T-helper 17 cell (primary cell): ENCODE data around the gene PLA2G6. TPM values are rescaled to one million over a fixed set of nuclear protein-coding genes. Genes with fewer than 3 reads are reported as not detected.
A peak's percentile ranks its signal among the peaks of the same experiment; 100 is the strongest.

Experiments used
- ATAC-seq: fragments of 150-1000 bp; cut with Tn5 transposase; 2 replicates; pipeline ENCODE4 v1.10.0; 2021; ENCODE audit warnings: mild to moderate bottlenecking, moderate library complexity
- DNase-seq, 3 donors: peaks; one replicate each; pipeline versions ENCODE4 v3.0.0 to v3.0.0-alpha.2; 2020 to 2021
- H3K9me3 ChIP-seq: one replicate; pipeline ENCODE4 v1.7.0; 2013; ENCODE audit warnings: low read length, mild to moderate bottlenecking; ENCODE audit not compliant: control insufficient read depth, poor library complexity, severe bottlenecking
- H3K27ac Mint-ChIP-seq: one replicate; pipeline ENCODE4 v1.8.0; 2022; ENCODE audit warnings: mild to moderate bottlenecking, moderate library complexity, mixed read lengths
- H3K27me3 Mint-ChIP-seq: one replicate; pipeline ENCODE4 v1.8.0; 2022; ENCODE audit warnings: mixed read lengths
- H3K36me3 Mint-ChIP-seq: one replicate; pipeline ENCODE4 v1.8.0; 2022; ENCODE audit warnings: low read depth, mixed read lengths
- H3K4me1 Mint-ChIP-seq: one replicate; pipeline ENCODE4 v1.8.0; 2022; ENCODE audit warnings: mild to moderate bottlenecking, mixed read lengths
- H3K4me3 Mint-ChIP-seq: one replicate; pipeline ENCODE4 v1.8.0; 2022; ENCODE audit warnings: mild to moderate bottlenecking, moderate library complexity, mixed read lengths
- total RNA-seq, 4 donors: library from RNA in 2 of 4; stranded (reverse) in 2 of 4; gene quantifications; one replicate each; pipeline ENCODE4 v1.2.3 and lab custom pipeline; 2022 to 2026

The PLA2G6 gene
- total RNA-seq, 2 donors from 2014 or later = 72.2 to 91.4 TPM

DNA sequence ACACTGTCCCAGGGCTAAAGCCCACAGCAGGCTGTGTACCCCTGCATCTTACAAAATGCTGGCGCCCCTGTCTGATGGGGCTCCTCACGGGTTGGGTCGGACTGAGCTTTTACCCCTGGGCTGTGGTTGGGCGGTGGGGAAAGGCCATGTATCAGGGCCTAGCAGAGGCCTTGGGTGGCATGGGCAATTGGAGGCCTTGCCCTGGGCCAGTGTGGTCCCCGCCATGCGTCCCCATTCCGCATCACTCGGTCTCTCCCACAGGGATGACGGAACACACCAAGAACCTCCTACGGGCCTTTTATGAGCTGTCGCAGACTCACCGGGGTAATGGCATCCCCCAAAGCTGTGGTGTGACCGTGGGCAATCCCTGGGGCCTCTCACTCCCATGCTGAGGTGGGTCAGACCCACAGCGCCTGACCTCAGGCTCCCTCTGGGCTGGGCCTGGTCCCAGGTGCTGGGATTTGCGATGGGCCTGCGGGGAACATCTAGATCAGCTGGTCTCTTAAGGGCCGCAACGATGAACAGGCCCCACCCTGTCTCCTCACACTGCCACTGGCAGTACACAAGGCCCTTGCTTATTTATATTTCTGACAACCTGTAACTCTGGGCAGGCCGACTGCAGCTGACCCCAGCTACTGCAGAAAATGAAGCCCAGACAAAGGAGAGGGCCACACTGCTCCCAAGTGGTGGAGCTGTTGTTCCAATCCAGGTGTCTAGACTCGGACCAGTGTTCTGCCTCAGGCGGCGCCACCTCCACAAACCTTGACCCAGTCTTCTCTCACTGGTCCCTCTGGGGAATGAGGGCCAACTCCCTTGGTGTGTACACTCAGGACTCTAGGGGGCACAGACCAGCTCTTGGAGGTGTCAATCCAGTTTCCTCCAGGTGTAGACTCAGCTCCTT, 110.0 kb downstream of the PLA2G6 start:
- Mint-ChIP-seq H3K27me3 (no peaks in the 10 kb centered on the region), H3K27ac (no peak overlapping the region), H3K4me3 (no peak overlapping the region), H3K4me1 (no peaks in the 10 kb centered on the region), H3K36me3 (peaks cover 5% of the 10 kb centered on the region)
- H3K9me3 ChIP-seq = no peaks in the 10 kb centered on the region
- no peak for DNase-seq
- no peak for ATAC-seq

DNA sequence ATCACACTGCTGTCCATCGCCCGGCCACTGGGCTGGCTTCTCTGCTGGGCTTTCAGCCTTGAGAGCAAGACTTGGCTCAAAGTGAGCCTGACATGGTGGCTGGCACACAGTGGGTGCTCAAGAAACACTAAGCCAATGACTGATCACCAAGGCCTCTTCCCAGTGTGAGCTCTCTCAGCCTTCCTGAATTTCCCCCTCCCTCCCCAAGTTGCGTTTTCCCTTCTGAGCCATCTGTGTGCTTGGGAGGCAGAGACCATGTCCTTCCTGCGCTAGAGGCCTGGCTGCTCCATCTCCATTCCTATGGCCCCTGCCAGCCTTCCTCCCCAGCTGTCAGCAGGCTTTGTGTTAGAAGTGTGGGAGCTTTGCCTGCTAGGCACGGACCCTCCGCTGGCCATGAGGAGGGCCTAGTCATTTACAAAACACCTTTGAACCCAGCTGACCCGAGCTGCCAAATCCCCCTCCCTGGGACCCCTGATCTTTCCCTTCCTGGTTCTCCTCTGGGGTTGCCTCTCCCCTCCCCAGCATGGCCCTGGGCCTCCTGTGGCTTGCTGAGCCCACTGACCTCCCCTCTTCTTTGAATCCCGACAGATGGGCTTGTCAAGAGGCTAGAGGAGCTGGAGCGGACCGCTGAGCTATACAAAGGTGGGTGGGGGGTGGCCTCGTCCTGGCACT, 111.2 kb downstream of the PLA2G6 start:
- Mint-ChIP-seq H3K27me3 (no peaks in the 10 kb centered on the region), H3K27ac (no peak overlapping the region), H3K36me3 (peaks cover 10% of the 10 kb centered on the region), H3K4me3 (no peak overlapping the region), H3K4me1 (no peaks in the 10 kb centered on the region)
- no peak for ATAC-seq
- no peak for DNase-seq
- no peaks in the 10 kb centered on the region for H3K9me3 ChIP-seq

GRCh38 chr22:38069372-38070249, 112.0 kb downstream of the PLA2G6 start:
- peaks cover 10% of the 10 kb centered on the region for H3K36me3 Mint-ChIP-seq
- no peaks in the 10 kb centered on the region for H3K27me3 Mint-ChIP-seq
- no peaks in the 10 kb centered on the region for H3K9me3 ChIP-seq
- ATAC-seq (no peak), DNase-seq (no peak)
- H3K27ac Mint-ChIP-seq = no peak overlapping the region
- no peak overlapping the region for H3K4me3 Mint-ChIP-seq
- no peaks in the 10 kb centered on the region for H3K4me1 Mint-ChIP-seq

- no peaks in the 10 kb centered on the region for H3K27me3 Mint-ChIP-seq
Observed at GRCh38 chr22:38068641-38069371, 112.8 kb downstream of the PLA2G6 start.

DNA sequence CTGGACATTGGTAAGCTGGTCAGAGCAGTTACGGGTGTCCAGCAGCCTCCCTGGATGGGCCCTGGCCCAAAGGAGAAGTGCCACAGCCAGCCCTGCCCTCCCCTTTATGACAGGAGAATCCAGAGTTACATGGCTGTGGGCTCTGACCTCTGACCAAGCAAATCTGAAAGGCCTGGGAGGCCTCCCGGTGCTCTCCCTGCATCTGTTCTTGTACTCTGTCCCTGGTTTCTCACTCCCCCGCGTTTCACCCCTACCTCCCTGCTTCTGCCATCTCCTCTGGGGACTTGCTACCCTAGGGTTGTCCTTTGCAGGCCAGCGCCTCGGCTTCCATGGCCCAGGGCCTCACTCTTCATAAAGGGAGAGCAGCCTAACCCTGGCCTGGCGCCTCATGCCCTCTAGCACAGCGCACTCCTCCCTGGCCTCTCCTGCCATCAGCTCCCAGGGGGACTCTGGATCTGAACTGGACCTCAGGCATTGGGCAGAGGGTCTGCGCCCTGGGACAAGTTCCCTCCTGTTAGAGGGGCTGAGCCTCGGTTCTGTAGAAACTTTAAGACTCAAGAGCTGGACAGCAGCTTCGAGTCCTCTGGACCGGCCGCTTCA, 113.8 kb downstream of the PLA2G6 start:
- H3K9me3 ChIP-seq = no peaks in the 10 kb centered on the region
- Mint-ChIP-seq H3K27ac (peak overlapping the region; percentile 27), H3K36me3 (peaks cover 10% of the 10 kb centered on the region), H3K27me3 (no peaks in the 10 kb centered on the region), H3K4me1 (peaks cover under 1% of the 10 kb centered on the region), H3K4me3 (no peak overlapping the region)
- DNase-seq (no peak), ATAC-seq (no peak)

More at GRCh38 chr22:38068641-38069371, 112.8 kb downstream of the PLA2G6 start:
- H3K36me3 Mint-ChIP-seq = peaks cover 10% of the 10 kb centered on the region
- H3K27ac Mint-ChIP-seq = no peak overlapping the region
- no peak for ATAC-seq
- H3K4me1 Mint-ChIP-seq = no peaks in the 10 kb centered on the region
- H3K9me3 ChIP-seq = no peaks in the 10 kb centered on the region
- H3K4me3 Mint-ChIP-seq = no peak overlapping the region
- no peak for DNase-seq

DNA sequence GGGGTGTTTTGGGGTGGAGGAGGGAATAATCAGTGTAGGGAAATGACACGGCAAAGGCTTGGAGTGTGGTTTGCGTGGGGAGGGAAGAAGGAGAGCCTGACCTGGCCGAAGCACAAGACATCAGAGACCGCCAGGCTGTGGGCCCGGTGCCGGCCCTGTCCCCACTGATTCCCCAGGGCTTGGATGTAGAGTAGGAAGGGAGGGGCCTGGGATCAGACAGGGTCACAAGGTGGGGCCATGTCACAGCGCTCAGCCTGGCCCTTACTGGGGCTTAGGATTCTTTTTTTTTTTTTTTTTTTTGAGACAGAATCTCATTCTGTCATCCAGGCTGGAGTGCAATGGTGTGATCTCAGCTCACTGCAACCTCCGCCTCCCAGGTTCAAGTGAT, 114.6 kb downstream of the PLA2G6 start:
- ATAC-seq = no peak
- no peak overlapping the region for H3K4me3 Mint-ChIP-seq
- DNase-seq = no peak
- peaks cover 13% of the 10 kb centered on the region for H3K36me3 Mint-ChIP-seq
- peak overlapping the region; percentile 47 for H3K27ac Mint-ChIP-seq
- peaks cover 4% of the 10 kb centered on the region for H3K4me1 Mint-ChIP-seq
- H3K9me3 ChIP-seq = no peaks in the 10 kb centered on the region
- no peaks in the 10 kb centered on the region for H3K27me3 Mint-ChIP-seq

DNA sequence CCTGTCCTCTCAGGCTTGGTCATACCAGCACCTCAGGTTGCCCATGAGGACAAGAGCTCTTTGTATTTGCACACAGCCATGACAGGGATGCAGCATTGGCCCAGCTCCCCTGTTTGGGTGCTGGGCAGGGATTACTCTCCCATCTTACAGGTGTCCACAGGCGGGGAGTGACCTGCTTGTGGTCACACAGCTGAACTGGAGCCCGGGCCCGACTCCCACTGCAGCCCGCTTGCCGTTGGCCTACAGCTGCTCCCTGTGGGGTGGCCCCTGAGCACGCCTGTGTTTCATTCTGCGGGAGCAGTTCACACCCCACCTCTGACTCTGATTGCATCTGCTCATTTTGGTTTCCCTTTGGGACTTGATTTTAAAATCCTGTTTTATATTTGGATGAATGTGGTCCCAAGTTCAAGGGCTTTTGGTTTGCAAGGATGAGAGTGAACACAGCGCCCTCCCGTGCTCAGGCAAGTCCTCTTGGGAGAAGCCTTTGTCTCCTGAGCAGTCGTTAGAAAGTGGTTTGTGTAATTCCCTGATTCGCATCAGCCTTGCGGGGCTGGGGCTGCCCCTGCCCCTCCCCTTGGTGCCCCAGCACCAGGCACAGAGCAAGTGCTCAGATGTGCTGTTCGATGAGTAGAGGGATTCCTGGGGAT, 115.1 kb downstream of the PLA2G6 start:
- ATAC-seq (no peak), DNase-seq (no peak)
- Mint-ChIP-seq H3K36me3 (peaks cover 13% of the 10 kb centered on the region), H3K4me3 (no peak overlapping the region), H3K27me3 (no peaks in the 10 kb centered on the region), H3K27ac (peak overlapping the region; percentile 47), H3K4me1 (peaks cover 4% of the 10 kb centered on the region)
- H3K9me3 ChIP-seq = no peaks in the 10 kb centered on the region

DNA sequence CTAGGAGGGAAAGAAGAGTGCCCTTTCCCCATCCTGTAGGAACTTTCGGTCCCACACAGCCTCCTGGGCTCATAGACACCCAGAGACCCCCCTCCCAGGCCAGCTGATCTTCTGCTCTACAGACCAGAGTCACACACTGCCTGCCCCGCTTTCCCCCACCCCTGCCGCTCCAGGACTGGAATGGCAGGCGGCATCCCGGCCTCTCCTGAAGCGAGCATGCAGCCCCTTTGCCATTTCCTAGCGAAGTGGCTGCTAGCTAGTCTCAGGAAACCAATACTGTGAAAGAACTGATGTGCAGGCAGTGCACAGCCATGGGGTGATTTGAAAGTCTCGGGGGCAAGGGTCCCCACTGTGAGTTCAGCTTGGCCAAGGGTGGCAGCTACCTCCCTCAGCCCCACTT, 116.1 kb downstream of the PLA2G6 start:
- H3K9me3 ChIP-seq = no peaks in the 10 kb centered on the region
- ATAC-seq (no peak), DNase-seq (no peak)
- no peak overlapping the region for H3K27ac Mint-ChIP-seq
- H3K4me3 Mint-ChIP-seq = no peak overlapping the region
- H3K27me3 Mint-ChIP-seq = no peaks in the 10 kb centered on the region
- H3K36me3 Mint-ChIP-seq = peaks cover 13% of the 10 kb centered on the region
- H3K4me1 Mint-ChIP-seq = peaks cover 4% of the 10 kb centered on the region

DNA sequence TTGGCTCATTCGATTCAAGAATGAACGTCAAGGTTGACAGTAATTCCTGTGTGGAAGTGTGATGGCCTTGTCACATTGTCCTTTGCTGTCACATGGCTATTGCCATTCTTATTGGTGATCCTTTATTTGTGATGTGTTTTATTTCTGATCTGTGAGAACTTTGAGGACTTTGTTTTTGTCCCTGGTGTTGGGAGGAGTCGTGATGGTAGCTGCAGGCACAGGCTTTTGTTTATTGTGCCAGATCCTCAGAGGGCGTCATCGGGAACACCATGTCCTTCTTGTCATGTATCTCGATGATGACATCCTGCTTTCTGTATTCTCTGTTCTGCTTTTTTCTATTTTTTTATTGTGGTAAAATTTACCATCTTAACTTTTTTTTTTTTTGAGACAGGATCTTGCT, 118.8 kb downstream of the PLA2G6 start:
- H3K36me3 Mint-ChIP-seq = peaks cover 12% of the 10 kb centered on the region
- no peak for ATAC-seq

More for the DNA sequence above, 118.8 kb downstream of the PLA2G6 start:
- DNase-seq = no peak
- H3K27ac Mint-ChIP-seq = no peak overlapping the region
- peaks cover 9% of the 10 kb centered on the region for H3K4me1 Mint-ChIP-seq
- H3K9me3 ChIP-seq = no peaks in the 10 kb centered on the region
- H3K4me3 Mint-ChIP-seq = no peak overlapping the region
- H3K27me3 Mint-ChIP-seq = no peaks in the 10 kb centered on the region
